ENCODE data around the gene GTPBP1. TPM values are rescaled to one million over a fixed set of nuclear protein-coding genes. Genes with fewer than 3 reads are reported as not detected.

Gene GTPBP1
- total RNA-seq, 4 donors from 2014 or later = 35.7 to 62.5 (median 50.6) TPM

- 94% methylated on average over 11 of the region's 11 CpGs for WGBS
- no peaks in the 10 kb centered on the region for H3K36me3 ChIP-seq
These were observed 62.3 kb downstream of the GTPBP1 start for GRCh38 chr22:38768036-38768435.

GRCh38 chr22:38770257-38770949 lies 64.7 kb downstream of the GTPBP1 start:
- 85% methylated on average over 14 of the region's 16 CpGs for WGBS
- no peak overlapping the region for H3K27ac ChIP-seq (replicated peaks in 1 of 4)
- intact Hi-C loops (cut with DNase I) = loop anchor here (10.0 kb wide), 1 partner anchor 354 kb away; no protein-coding TSS in a partner anchor
- TF ChIP-seq EP300 (IDR thresholded peaks at IDR 0.05) = no peak
- no peak for TF ChIP-seq POLR2A (IDR thresholded peaks at IDR 0.05; ENCODE audit: low read depth)
- TF ChIP-seq CTCF (IDR thresholded peaks at IDR 0.05) = no peak
- no peak for TF ChIP-seq POLR2AphosphoS5 (IDR thresholded peaks at IDR 0.05)
- H3K9me3 ChIP-seq = no peaks in the 10 kb centered on the region
- no peaks in the 10 kb centered on the region for H3K36me3 ChIP-seq
- DNase-seq (ENCODE audit: extremely low spot score) = no peak
- peaks cover 0 to 14% (median 13%) of the 10 kb centered on the region in 4 donors for H3K4me1 ChIP-seq
- H3K4me3 ChIP-seq = no peak overlapping the region
- peaks cover 0 to 4% (median 0%) of the 10 kb centered on the region in 4 donors for H3K27me3 ChIP-seq

More at GRCh38 chr22:38768036-38768435, 62.3 kb downstream of the GTPBP1 start:
- Histone ChIP-seq H3K27ac (replicated peaks in 1 of 4) (no peak overlapping the region), H3K4me3 (no peak overlapping the region), H3K9me3 (no peaks in the 10 kb centered on the region), H3K4me1 (peaks cover 0 to 17% (median 14%) of the 10 kb centered on the region in 4 donors), H3K27me3 (peaks cover 0 to 4% (median 0%) of the 10 kb centered on the region in 4 donors)
- no peak for TF ChIP-seq POLR2AphosphoS5 (IDR thresholded peaks at IDR 0.05)
- no peak for TF ChIP-seq CTCF (IDR thresholded peaks at IDR 0.05)
- no peak for TF ChIP-seq POLR2A (IDR thresholded peaks at IDR 0.05; ENCODE audit: low read depth)
- TF ChIP-seq EP300 (IDR thresholded peaks at IDR 0.05) = no peak
- intact Hi-C loops (cut with DNase I) = loop anchor here (2.0 to 5.0 kb wide), 2 partner anchors 74 to 101 kb away; partner anchors contain the start of gene NPTXR
- DNase-seq (ENCODE audit: extremely low spot score) = no peak

GRCh38 chr22:38772623-38772873 lies 66.8 kb downstream of the GTPBP1 start:
- intact Hi-C loops (cut with DNase I) = loop anchor here (10.0 kb wide), 1 partner anchor 352 kb away; no protein-coding TSS in a partner anchor

GRCh38 chr22:38773363-38773946 lies 67.7 kb downstream of the GTPBP1 start:
- peaks cover 0 to 7% (median 6%) of the 10 kb centered on the region in 4 donors for H3K4me1 ChIP-seq
- WGBS = 93% methylated on average over 4 of the region's 4 CpGs

More at GRCh38 chr22:38772623-38772873, 66.8 kb downstream of the GTPBP1 start:
- no peak for DNase-seq (ENCODE audit: extremely low spot score)
- no peak for TF ChIP-seq CTCF (IDR thresholded peaks at IDR 0.05)
- TF ChIP-seq POLR2A (IDR thresholded peaks at IDR 0.05; ENCODE audit: low read depth) = no peak
- TF ChIP-seq EP300 (IDR thresholded peaks at IDR 0.05) = no peak
- TF ChIP-seq POLR2AphosphoS5 (IDR thresholded peaks at IDR 0.05) = no peak
- peaks cover 0 to 5% (median 0%) of the 10 kb centered on the region in 4 donors for H3K36me3 ChIP-seq
- no peak overlapping the region for H3K27ac ChIP-seq (replicated peaks in 1 of 4)
- no peaks in the 10 kb centered on the region for H3K27me3 ChIP-seq
- WGBS = 85% methylated on average over 8 of the region's 8 CpGs
- H3K4me3 ChIP-seq = no peak overlapping the region
- peaks cover 0 to 7% (median 6%) of the 10 kb centered on the region in 4 donors for H3K4me1 ChIP-seq
- H3K9me3 ChIP-seq = no peaks in the 10 kb centered on the region

More at GRCh38 chr22:38773363-38773946, 67.7 kb downstream of the GTPBP1 start:
- Histone ChIP-seq H3K27me3 (no peaks in the 10 kb centered on the region), H3K36me3 (peaks cover 0 to 12% (median under 1%) of the 10 kb centered on the region in 4 donors), H3K4me3 (no peak overlapping the region), H3K9me3 (no peaks in the 10 kb centered on the region), H3K27ac (replicated peaks in 1 of 4) (no peak overlapping the region)
- DNase-seq (ENCODE audit: extremely low spot score) = no peak
- intact Hi-C loops (cut with DNase I) = loop anchor here (10.0 kb wide), 1 partner anchor 351 kb away; no protein-coding TSS in a partner anchor
- TF ChIP-seq EP300 (IDR thresholded peaks at IDR 0.05) (no peak), CTCF (IDR thresholded peaks at IDR 0.05) (no peak), POLR2A (IDR thresholded peaks at IDR 0.05; ENCODE audit: low read depth) (no peak), POLR2AphosphoS5 (IDR thresholded peaks at IDR 0.05) (no peak)

All from esophagus muscularis mucosa (tissue), 4 donors.